ENCODE measurements around the gene TFB1M.

GRCh38 chr6:155265843-155266535 is 48.3 kb downstream of the TFB1M start:
- TF ChIP-seq CTCF (conservative IDR thresholded peaks at IDR 0.05 in 1 of 2, IDR thresholded peaks at IDR 0.05 in 1 of 2; ENCODE audit: low read depth in 1 of 2, low read length in 2 of 2) = no peak
- no peak for TF ChIP-seq EZH2 (IDR thresholded peaks at IDR 0.05; ENCODE audit: low read length, missing control alignments)
